ENCODE results near the gene PTCH1.

The PTCH1 gene

GRCh38 chr9:95499847-95500246 is 16.9 kb downstream of the PTCH1 start:
- DNase-seq: no peak

DNA sequence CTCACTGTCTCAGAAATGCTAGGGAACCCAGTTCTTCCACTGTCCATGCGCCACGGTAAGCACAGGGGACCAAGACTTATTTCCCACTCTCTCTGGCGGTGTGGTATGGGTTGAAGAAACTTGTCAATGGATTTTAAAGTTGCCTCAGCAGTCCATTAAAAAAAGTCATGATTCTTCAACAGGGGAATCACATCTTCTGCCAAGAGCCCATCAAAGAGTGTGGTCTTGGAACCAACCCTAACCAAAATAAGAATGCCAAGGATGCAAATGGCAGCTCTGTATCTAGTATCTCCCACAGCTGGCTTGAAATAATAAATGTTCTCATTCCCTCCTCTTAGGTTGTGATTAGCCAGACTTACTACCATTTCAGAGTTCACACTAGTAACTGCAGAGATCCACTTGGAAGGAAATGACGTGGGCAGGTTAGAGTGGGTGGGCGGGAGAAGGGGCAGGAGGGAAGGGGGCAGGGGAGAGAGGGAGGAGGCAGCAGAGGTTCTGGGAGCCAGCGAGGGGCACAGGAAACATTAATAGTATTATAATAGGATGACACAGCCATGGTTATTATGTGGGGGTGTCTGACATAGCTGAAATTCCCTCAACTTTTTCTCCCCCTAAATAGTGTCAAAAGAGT is 17.6 kb downstream of the PTCH1 start:
- DNase-seq: no peak

GRCh38 chr9:95498641-95499040 is 18.1 kb downstream of the PTCH1 start:
- DNase-seq: no peak

- no peak for DNase-seq
These were observed 19.0 kb downstream of the PTCH1 start for GRCh38 chr9:95497772-95498171.

- DNase-seq: no peak
These were observed 20.1 kb downstream of the PTCH1 start for GRCh38 chr9:95496687-95497086.

DNA sequence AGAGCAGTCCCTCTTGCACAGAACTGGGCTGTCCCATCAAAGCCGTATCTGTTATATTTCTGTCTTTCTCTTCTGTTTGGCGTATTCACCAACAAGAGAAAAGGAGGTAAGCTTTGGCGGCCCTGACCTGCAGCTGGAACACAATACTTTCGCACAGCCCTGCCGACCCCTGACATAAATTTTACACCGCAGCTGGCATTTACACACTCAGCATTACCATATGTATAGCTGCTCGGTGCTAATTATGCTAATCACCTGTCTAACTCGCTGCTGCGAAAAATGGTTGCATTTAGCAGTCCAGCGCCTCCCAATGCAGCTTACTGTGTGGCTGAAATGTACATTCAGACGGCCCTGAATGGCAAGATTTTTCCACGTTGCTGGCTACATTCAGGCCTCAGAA is 20.8 kb downstream of the PTCH1 start:
- peak in 2 of 56 donors; percentile 12 to 27 for DNase-seq

DNA sequence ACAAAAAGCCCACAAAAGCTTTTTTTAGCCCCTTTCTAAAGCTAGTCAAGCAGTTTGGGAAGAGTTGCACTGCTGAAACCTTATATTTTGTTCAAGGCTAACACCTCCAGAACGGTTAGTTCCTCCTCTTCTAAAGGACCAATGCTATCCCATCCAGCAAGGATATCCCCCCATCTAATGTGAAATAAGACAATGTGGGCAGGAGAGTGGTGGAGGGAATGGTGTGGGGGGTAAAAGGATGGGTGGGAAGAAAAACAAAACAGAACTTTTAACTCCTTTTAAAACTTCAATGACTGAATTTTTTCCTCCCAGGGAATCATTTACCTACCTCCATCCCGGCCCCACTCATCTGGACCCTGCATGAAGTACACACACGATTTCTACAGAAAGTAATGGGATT is 21.2 kb downstream of the PTCH1 start:
- DNase-seq: no peak

GRCh38 chr9:95494416-95495371 is 22.1 kb downstream of the PTCH1 start:
- DNase-seq: peak in 8 of 56 donors; percentile 36 to 70 (median 56)

GRCh38 chr9:95494022-95494415 is 22.8 kb downstream of the PTCH1 start:
- DNase-seq: peak in 47 of 56 donors; percentile 26 to 85 (median 68)

- DNase-seq: no peak
These were observed 23.4 kb downstream of the PTCH1 start for GRCh38 chr9:95493402-95493801.

- no peak for DNase-seq
These were observed 25.0 kb downstream of the PTCH1 start for GRCh38 chr9:95491543-95492320.

DNA sequence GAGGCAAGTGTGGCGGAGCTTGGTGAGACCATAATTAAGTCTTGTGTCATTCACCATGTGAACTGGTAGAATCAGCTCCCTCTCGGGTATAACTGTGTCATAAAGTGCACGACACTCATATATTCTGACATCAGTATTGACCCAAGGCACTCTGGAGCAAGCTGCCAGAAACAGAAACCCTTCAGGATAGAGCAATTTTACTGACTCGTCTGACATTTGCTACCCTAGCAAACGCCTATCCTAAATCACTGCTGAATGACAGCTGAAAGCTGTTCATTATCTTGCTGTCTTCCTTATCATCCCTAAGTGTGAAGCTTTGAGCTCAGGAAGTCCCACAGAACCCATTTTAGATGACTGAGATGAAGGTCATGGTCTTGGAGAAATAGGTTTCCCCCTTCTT is 27.8 kb downstream of the PTCH1 start:
- DNase-seq: no peak

DNA sequence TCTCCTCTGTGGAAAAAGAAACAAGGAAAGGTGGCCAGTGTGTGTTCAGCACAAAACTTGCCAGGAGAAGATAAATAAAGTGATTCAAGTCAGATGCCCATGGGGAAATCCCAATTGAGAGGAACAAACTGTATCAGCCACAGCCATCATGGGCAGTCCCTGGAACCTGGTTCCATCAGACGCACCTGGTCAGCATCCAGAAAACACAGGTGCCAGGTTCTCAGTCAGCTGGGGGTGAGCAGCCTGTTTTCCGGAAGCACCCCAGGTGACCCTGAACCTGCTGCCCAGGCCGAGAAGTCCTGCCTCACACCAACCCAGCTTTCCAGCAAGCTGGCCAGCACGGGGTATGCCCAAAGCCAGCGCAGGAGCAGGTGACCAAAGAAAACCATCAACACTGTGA is 30.5 kb downstream of the PTCH1 start:
- DNase-seq: peak in 5 of 56 donors; percentile 15 to 28 (median 20)

DNA sequence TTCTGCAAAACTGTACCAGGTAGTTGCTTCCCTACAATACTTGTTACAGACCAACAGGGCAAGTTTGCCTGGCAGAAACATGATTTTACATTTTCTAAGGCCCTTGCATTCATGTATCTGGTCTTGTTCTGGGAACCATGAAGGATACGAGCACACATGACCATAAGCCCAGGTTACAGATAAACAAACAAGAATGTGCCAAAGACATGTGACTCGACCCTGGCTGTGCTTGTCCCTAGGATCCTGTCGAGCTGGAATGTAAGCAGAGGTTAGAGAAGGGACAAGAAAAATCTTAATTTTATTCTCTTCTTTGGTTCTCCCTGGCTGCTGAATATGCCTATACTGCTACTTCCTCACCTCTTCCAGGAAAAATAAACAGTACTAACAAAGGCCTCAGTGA is 32.5 kb downstream of the PTCH1 start:
- DNase-seq: no peak

DNA sequence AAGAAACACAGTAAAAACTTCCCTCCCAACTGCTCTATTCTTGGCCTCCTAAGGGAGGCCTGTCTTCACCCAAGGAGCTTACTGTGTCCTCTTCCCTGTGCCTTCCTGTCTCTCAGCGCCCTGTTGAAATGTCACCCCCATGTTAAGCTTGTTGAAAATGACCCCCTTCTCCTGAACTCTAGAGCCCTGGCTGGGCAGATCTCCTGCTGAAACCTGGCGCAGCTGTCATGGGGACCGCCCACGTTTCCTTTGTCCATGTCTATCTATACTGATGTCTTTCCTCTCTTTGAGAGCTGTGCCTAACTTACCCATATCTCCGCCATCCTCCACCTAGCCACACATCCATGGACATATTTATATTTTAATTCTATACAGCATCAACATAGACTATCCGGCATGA is 33.3 kb downstream of the PTCH1 start:
- no peak for DNase-seq

GRCh38 chr9:95482621-95483020 is 34.1 kb downstream of the PTCH1 start:
- DNase-seq: no peak

DNA sequence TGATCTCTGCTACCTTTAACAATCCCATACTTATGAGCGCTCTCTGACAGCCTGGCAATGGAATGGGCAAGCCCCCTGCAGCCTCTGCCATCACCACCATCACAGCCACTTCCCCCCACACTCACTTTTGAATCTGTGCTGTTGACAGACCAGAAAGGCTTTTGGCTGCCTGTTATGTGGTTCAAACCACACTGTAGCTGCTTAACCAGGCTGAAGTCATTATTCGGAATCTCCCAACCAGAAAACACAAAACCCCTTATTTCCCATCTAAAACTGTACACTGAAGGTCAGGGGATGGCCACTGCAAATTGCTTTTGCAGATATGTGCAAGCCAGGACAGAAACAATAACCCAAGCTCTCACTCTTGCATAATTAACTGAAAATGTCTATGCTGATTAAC is 35.8 kb downstream of the PTCH1 start:
- no peak for DNase-seq

- DNase-seq: no peak
These were observed 36.4 kb downstream of the PTCH1 start for GRCh38 chr9:95480346-95480745.

- DNase-seq: no peak
These were observed 37.4 kb downstream of the PTCH1 start for GRCh38 chr9:95479330-95479729.

GRCh38 chr9:95478335-95478734 is 38.4 kb downstream of the PTCH1 start:
- peak in 16 of 56 donors; percentile 14 to 71 (median 27) for DNase-seq

DNA sequence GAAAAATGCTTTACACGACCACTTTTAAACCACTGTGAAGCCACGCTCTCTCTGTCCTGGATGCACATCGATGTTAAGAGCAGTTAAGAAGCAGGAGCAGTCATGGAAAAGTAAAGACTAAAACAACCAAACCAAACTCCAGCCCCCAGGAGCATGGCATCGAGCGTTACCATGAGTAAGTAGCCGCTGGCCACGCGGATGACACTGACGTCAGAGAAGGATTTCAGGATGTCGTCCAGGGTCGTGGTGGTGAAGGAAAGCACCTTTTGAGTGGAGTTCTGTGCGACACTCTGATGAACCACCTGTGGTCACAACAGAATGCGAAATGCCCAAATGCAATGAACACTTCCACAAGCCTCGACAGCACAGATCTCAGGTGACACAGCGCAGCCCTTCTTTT is 38.9 kb downstream of the PTCH1 start:
- peak in 4 of 56 donors; percentile 25 to 51 (median 42) for DNase-seq

DNA sequence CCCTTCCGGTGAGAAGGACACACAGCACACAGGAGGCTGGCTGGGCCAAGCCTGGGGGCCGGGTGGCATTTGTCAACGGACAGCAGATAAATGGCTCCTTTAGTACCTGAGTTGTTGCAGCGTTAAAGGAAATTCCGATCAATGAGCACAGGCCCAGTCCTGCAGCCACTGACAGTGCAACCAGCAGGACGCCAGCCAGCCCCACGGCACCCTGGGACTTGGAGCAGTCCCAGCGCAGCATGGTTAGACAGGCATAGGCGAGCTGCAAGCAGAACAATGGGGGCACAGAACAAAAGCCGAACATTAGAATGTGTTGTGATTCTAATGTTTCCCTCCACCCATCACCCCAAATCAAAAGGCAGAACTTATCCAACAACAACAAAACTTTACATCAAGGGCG is 39.3 kb downstream of the PTCH1 start:
- peak in 55 of 56 donors; percentile 15 to 95 (median 76) for DNase-seq

Data from amygdala (tissue), 56 donors.